ENCODE results near the gene PCDH18.

DNA sequence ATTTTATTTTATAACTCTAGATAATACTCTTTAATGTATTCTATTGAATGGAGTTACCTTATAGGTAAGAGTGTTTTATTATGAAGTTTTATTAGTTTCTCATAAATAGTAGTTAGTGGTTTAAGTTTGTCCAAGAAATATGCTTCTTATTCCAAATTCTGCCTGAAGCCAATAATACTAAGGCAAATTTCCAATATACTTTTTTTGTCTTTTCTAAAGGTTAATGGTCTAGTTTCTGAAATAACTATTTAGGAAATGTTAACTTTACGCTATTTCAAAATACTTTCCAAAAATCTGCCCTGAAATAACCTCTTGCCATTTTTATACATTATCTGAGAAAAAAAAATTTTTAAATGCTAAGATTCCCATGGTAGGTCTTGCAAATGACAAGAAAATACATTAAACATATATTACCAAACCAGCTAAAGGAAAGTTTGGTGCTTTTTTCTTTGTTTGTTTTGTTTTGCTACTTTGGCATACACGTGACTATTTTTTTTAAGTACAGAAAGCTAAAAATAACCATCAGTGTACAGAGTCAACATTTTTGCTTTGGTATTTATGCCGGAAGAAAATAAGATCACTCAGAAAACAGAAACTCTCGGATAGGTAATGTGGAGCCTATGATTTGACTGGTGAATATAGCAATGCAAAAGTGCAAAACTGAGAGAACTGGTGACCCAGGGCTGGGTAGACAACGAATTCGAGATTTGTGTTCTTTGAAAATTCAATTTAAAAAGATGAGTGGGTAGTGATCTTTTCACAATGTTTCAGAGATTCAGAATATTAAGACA is 29.8 kb downstream of the PCDH18 start:
- TF ChIP-seq, protein P1, sequence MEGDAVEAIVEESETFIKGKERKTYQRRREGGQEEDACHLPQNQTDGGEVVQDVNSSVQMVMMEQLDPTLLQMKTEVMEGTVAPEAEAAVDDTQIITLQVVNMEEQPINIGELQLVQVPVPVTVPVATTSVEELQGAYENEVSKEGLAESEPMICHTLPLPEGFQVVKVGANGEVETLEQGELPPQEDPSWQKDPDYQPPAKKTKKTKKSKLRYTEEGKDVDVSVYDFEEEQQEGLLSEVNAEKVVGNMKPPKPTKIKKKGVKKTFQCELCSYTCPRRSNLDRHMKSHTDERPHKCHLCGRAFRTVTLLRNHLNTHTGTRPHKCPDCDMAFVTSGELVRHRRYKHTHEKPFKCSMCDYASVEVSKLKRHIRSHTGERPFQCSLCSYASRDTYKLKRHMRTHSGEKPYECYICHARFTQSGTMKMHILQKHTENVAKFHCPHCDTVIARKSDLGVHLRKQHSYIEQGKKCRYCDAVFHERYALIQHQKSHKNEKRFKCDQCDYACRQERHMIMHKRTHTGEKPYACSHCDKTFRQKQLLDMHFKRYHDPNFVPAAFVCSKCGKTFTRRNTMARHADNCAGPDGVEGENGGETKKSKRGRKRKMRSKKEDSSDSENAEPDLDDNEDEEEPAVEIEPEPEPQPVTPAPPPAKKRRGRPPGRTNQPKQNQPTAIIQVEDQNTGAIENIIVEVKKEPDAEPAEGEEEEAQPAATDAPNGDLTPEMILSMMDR (conservative IDR thresholded peaks at IDR 0.05 in 1 of 2, IDR thresholded peaks at IDR 0.05 in 1 of 2; ENCODE audit: extremely low read depth in 1 of 2, insufficient read depth in 1 of 2, low read depth in 1 of 2, low read length in 2 of 2), result no peak
- no peak for TF ChIP-seq EZH2 (IDR thresholded peaks at IDR 0.05; ENCODE audit: borderline replicate concordance, low read length)
